Effector CD8-positive, alpha-beta T cell (primary cell): ENCODE data around the gene CCSER1.
"Not testable (repeated sequence)": the region's sequence is repeated elsewhere in the genome, so short reads cannot be mapped to it uniquely, and the experiment has no call there.

Source experiments
- DNase-seq: peaks from one replicate; lab custom pipeline; 2025; lab: John Stamatoyannopoulos, UW

Gene CCSER1

DNA sequence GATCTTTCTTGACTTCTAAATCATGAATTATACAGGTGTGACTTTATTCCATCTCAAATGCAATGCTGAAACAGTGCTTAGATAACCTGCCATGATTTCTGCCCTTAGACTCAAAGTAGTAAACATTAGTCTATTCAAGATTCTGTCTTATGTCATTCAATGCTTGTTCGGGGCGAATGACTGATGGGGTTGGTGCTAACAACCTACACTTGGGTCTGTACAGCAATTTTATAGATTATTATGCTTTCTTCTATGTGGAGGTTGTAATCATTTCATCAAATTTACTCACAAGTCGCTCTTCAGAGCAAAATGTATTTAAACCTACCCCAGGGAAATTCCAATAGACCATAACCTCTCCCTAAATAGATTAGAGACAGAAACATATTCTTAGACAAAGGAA lies 1155.0 kb downstream of the CCSER1 start:
- DNase-seq, result no peak

DNA sequence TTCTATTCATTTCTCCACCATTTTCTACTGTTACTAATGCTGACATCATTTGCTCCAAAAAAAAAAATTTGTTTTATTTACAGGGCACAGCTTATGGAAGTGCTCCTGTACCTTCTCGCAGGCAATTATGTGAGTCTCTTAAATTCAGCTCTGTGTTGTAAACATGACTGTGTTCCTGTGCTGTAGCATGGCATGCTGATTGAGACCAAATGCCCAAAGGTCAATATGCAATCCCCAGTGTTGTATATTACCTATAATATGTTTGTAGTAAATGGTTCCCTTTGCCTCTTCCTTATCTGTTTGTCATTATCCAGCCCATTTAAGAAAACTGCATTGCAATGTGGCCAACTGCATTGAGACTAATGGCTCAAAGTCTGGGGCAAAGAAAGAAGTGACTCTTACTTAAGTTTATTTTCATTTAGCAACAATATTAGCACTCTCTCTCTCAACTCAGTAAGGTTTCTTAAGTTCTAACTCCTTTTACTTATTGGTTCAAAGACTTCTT lies 1156.6 kb downstream of the CCSER1 start:
- DNase-seq, result no peak

DNA sequence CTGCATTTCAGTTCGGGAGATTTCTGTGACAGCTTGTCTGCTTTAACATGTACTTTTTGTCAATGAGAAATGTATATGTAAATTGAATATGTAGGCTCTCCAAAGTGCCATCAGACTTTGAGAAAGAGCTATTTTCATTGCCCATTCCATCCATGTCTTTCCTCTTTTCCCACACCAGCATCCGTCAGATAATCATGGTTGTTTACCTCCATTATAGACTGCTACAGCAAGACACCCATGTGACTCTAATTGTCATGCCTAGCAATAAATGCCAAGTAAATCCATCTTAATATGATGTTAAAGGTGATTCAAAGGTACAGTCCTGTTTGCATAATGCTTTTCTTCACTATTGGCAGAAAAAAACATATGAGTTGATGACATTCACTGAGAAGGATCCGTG lies 1157.3 kb downstream of the CCSER1 start:
- DNase-seq, result no peak

DNA sequence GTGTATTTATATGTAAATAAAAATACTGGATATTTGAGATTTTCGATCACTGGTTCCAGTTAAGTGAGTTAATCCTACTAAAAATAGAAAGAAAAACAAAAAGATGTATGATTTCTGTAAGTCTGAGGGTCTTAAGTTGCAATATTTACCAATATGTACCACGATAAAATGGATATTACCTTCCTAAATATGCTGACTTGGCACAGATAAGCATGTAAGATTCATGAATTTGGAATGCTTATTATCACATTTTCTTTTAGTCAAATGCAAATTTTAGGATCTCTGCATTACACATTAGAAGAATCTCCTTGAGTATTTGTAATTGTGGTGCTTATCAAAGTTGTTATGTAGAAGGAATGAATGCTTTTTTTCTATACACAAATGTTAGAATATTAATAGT lies 1158.3 kb downstream of the CCSER1 start:
- no peak for DNase-seq

DNA sequence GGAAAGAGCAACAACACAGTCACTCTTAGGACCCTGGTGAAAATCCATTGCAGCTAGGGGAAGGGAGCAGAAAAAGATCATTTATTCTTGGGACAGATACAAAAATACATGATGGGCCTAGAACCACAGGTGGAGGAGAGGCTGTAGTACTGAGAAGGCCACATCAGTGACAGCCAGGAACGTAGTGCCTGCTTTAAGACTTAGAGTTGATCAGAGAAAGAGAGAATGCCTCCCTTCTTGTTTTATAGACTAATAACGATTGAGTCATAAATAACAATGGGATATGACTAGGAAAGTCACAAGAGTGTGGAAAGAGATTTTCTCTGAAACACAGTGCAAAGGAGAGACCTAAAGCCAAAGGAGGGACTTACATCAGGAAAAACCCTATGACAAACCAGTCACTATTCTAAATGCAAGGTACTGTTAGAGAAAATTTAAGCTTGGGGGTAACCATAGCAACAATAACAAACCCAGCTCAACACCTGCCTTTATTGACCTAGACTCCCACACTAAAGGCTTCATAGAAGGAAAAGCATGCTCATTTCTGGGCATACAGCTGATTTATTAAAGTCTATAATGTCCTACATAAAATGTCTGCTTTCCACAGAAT lies 1161.6 kb downstream of the CCSER1 start:
- no peak for DNase-seq

DNA sequence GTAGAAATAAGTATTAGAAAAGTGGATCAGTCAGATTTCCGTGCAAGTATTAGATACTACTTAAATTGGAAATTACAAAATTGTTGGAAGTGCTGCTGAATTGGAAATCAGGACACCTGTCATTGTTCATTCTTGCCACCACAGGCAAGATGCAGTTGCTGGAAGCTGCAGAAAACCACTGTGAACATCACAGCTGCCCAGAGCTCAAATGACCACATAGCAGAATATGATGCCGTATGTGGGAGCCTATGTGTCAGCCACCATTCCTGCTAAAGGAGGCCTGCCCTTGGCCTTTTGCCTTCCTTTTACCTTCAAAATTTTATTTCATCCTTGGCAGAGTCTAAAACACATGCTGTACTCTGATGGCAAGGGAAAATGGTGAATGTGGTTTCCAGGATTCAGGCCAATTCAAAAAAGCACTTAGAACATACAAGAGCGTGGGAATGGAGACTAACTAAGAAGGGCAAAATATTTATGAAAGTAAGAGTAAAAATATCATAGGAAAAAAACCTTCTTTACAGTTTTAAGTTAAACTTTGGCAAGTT lies 1171.0 kb downstream of the CCSER1 start:
- DNase-seq, result no peak

DNA sequence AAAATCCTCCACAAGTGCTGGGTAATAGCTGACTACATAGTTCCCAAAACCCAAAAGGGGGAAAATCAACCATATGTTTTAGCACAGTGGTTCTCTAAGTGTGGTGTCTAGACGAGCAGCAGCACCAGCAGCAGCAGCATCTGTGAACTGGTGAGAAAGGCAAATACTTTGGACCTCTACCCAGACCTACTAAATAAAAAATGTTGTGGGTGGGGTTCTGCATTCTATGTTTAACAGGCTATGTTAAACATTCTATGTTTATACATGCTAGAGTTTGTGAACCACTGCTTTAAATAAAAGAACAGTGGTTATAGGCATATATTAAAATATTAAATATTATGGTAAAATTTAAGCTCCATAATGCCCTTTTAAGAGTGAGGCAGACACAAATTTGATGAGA lies 1171.6 kb downstream of the CCSER1 start:
- no peak for DNase-seq

DNA sequence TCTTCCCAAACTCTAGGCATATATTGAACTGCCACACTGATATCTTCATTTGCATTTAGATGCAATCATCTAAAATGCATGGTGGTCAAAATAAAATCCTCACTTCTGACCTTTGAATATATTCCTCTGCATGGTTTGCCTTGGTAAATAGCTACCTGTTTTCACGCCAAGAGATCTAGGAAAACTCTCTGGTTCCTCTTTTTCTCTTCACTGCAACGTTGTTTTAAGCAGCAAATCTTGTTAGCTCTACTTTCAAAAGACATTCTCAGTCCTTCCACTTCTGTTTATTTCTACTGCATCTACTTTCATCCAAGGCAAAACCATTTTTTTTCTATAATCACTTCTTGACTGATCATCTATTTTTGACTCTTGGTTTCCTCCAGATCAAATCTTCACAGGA lies 1174.9 kb downstream of the CCSER1 start:
- DNase-seq, result no peak

DNA sequence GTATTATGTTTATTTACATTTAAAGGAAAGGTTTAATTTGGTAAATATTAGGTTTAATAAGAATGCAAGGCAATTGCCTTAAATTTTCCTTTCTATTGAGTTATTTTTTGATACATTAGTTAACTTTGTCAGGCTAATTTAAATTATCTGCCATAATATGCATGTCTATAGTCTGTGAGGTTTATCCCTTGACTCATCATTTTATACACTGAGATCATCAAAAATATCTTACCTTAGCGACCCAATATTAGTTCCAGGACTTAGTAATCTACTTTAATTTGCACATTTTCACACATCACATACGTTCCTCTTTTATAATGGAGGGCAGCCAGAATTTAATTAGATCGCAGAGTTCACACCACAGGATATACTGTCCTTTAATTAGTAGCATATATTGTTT lies 1177.1 kb downstream of the CCSER1 start:
- no peak for DNase-seq

DNA sequence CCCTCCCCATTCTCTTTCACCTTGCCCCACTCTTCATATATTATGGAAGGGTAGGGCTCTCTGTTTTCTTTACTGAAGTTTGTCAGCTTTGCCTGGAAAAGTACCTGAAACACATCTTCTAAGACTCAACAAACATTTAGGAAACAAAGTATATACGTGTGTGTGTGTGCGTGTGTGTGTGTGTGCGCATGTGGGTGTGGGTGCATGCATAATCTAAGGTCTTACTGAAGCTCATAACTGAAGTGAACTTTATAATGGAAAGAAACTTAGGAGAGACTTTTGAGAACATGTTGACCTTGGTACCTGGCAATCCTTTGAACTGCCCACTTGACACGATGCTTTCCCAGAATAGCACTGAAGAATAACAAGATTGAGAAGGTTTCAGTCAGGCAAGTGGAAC lies 1190.2 kb downstream of the CCSER1 start:
- DNase-seq, result no peak

DNA sequence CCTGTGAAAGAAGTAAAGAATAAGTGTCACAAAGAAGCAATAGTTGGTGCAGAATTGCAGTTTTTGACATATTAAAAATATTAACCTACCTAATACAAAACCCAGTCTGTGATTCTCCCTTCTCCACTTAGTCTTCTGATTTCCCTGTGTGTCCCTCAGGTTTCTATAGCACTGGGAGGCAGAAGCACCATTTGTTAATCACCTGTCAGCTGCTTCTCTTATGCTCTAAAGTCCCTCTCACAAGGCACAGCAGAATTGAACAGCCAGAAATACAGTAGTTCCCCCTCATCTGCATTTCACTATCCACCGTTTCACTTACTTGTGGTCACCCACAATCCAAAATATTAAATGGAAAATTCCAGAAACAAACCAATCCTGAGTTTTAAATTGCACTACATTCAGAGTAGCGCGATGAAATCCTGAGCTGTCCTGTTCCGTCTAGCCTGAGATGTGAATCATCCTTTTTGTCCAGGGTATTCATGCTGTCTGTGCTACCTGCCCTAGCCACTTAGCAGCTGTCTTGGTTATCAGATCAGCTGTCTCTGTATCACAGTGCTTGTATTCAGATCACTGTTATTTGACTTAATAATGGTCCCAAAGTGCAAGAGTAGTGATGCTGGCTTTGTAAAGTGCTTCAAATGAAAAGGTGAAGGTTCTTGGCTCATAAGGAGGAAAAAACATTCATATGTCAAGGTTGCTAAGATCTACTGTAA lies 1192.5 kb downstream of the CCSER1 start:
- no peak for DNase-seq

DNA sequence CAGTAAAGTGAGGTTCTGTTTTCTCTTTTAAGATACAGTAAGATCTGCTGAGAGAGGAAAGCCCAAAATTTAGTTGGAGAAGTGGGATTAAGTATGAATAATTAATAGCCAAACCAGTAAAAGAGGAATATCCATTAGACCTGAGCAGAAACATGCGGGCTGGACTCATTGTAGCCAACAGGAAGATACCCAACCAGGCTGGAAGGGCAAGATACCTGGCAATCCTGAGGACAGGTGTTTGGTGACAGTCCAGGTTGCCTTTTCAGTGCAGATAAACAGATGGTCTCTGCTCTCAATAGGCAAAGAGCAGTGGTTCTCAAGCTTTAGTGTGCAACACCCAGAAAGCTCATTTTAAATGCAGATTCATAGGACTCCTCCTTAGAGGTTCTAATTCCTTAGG lies 1195.8 kb downstream of the CCSER1 start:
- no peak for DNase-seq

DNA sequence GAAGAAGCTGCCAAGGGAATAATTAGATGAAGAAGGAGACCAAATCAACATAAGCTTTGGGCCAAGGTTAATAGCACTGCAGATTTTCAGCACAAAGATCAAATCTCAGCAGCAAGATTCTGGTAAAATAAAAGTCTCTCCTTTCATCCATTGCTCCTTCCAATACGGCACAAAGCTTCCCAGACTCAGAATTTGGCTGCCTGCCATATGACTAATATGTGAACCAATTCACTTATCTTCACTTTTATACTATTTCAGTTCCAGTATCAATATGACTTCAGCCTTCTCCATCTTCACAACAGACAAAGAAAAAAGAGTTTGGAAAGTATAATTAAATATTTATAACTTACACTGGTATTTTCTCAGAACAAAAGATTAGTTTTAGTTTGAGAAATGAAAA lies 1198.3 kb downstream of the CCSER1 start:
- no peak for DNase-seq

DNA sequence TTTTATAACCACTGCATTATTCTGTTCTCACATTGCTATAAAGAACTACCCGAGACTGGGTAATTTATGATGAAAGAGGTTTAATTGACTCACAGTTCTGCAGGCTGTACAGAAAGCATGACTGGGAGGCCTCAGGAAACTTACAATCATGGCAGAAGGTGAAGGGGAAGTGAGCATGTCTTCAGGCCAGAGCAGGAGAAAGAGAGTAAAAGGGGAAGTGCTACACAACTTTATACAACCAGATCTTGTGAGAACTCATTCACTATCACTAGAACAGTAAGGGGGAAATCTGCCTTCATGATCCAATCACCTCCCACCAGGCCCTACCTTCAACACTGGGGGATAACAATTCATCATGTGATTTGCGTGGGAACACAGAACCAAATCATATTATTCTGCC lies 1199.0 kb downstream of the CCSER1 start:
- DNase-seq, result not testable (repeated sequence)

DNA sequence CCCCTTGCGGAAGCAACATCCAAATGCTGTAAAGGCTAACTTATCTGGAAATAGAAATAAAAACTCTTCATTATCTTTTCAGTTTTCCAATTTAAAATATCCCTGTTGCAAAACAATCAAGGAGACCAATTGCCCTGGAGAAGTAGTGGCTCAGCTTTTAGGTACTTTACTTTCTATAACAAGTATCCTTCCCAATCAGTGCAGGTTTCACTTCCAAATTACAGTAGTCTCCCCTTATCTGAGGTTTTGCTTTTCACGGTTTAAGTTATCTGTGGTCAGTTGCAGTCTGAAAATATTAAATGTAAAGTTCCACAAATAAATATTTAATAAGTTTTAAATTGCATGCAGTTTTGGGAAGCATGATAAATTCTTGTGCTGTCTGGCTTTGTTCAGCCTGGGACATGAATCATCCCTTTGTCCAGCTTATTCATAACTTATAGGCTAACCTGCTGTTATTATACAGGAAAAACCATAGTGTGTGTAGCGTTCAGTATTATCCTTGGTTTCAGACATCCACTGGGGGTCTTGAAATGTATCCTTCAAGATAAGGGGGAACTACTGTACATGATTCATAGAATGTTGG lies 1203.5 kb downstream of the CCSER1 start:
- DNase-seq, result no peak

DNA sequence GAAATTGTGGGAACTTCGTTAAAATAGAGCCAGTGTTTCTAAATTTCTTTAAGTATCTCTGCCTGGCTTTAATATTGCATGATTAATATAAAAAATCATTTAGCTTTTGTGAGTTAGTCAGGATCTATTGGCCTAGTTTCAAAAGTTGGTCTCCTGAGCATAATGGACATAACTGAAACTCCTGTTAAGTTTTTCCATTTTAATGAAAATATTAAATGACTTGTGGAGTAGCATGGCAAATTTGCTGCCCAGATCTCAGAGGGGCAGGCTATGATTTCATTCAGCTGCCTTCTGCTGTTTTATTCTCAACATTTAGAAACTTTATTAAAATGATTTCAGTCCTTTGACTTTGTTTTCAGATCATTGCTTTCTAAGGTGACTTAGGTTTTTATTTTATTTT lies 1213.6 kb downstream of the CCSER1 start:
- DNase-seq, result no peak

DNA sequence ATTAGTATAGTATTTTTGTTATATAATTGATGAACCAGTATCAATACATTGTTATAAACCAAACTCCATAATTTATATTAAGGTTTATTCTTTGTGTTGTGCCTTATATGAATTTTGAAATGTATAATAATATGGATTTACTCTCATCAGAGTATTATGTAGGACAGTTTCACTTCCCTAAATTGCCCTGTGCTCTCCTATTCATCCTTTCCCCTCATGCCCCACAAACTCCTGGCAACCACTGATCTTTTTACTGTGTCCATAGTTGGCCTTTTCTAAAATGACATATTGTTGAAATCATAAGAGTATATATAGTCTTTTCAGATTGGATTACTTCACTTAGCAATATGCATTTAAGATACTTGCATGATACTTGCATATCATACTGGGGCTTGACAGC lies 1218.4 kb downstream of the CCSER1 start:
- DNase-seq, result no peak

DNA sequence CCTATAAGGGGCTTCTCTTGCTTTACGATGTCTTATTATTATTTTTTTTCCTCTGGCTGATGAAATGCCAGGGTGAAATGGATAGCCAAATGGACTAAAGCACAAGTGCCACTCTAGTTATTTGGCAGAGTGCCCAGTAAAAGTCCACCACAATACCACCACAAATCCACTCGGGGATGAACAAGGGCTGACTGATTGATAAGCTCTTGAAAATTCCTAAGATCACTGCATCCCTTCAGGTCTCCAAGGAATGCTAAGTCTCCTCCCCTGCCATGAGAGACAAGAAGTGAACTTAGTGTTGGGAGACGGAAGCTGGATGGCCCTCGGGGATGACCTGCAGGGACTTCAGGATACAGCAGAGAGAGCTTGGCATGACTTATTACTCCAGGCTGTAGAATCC lies 1229.3 kb downstream of the CCSER1 start:
- DNase-seq, result not testable (repeated sequence)

DNA sequence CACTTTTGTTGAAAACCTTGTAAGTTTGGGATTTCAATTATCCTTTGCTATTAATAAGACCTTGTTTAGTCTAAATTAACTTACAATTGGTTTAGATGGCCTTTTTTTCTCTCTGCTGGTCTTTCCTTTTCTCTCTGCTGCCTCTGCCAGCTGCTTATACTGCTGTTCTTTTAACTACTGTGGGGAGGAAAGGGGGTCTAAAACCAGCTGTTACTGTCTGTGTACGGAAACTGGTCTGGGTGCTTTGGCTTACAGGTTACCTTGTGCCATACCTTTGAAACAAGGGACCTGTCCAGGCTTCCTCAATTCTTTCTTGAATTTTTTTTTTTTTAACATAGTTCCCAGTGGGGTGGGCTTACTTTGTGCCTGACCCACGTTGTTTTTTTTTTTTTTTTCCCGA lies 1230.8 kb downstream of the CCSER1 start:
- not testable (repeated sequence) for DNase-seq

DNA sequence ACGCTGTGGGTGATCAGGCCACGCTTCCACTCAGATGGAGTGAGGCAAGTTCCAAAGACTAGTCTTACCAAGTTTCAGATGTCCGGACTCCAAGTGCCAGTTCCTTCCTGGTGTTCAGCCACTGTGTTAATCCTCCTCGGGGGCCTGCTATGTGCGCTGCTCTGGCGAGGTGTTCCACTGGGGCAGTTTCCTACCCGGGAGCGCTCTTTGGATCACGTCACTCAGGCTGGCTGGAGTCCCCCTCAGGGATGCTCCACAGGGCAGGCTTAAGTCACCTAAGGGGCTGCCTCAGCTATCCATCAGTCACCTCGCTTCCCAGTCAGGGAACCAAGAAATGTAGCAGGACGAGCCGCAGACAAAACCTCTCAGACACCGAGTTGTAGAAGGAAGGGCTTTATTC lies 1231.4 kb downstream of the CCSER1 start:
- not testable (repeated sequence) for DNase-seq

DNA sequence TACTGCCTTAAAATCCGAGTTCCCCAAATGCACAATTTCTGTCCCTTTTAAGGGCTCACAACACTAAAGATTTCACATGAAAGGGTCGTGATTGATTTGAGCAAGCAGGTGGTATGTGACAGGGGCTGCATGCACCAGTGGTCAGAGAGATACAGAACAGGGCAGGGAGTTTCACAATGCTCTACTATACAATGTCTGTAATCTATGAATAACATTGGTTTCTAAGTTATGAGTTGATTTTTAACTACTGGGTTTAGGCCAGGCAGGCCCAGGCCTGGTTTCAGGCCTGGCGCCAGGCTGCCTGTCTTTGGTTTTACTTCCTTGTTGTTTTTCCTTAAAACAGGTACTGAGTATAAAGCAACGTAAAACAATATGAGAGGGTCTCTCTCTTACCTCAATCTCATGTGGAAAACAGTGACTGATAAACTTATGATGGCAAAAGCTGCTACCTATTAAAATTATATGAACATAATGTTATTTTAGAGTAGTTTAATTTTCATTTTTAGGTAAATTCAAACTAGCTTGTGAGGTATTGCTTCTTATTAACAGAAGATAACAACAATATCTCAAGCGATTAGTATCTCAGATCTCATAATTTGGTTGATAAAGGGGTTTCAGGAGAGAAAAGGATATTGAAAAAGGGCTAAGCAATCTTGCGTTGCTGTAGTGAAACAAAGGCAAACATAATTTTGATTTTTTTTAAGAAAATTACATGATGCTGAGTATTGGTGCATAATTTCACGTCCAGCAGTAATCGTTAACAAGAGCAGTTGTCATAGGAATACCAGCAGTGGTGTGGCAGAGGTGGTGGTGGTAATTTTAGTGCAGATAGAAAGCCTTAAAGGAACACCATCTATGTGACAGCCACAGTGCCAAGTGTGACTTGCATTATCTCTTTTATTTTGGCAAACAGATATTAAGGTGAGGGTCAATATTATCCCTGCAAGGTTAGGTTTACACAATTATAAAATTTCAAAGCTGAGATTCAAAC lies 1232.1 kb downstream of the CCSER1 start:
- DNase-seq, result no peak

DNA sequence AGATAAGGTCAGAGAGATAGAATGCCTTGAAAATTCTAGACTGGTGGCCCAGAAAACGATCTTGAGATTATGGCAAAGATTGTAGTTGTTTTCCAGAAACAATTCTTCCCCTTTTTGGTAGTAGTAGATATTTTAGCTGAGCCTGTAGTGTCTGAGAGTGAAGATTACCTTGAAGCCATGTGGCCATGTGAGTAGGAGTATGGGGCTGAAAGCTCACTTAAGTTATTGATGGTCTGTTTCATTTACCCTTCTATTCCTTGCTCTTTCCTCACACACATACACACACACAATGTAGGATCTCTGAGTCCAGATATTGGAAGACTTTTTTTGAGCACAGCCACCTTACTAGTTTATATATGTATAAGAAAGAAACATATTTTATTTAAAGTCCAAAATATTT lies 1234.9 kb downstream of the CCSER1 start:
- DNase-seq, result no peak
